GM19468 (cell line): ENCODE measurements around the gene LDB1.

ENCODE experiments used
- ATAC-seq: cut with Tn5 transposase; IDR thresholded peaks from one replicate; pipeline ENCODE4 v1.9.1; 2021; ENCODE audit warnings: mild to moderate bottlenecking, moderate library complexity, moderate number of reproducible peaks; ENCODE audit not compliant: unreplicated experiment; ENCODE audit errors: extremely low read depth

LDB1 gene

DNA sequence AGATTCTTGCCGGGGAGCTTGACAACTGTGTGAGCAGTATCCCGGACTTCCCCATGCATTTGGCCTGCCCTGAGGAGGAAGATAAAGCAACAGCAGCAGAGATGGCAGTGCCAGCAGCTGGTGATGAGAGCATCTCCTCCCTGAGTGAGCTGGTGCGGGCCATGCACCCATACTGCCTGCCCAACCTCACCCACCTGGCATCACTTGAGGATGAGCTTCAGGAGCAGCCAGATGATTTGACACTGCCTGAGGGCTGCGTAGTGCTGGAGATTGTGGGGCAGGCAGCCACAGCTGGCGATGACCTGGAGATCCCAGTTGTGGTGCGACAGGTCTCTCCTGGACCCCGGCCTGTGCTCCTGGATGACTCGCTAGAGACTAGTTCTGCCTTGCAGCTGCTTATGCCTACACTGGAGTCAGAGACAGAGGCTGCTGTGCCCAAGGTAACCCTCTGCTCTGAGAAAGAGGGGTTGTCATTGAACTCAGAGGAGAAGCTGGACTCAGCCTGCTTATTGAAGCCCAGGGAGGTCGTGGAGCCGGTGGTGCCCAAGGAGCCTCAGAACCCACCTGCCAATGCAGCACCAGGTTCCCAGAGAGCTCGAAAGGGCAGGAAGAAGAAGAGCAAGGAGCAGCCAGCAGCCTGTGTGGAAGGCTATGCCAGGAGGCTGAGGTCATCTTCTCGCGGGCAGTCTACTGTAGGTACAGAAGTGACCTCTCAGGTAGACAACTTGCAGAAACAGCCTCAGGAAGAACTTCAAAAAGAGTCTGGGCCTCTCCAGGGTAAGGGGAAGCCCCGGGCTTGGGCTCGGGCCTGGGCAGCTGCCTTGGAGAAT is 19.3 kb upstream of the LDB1 start:
- no peak for ATAC-seq

DNA sequence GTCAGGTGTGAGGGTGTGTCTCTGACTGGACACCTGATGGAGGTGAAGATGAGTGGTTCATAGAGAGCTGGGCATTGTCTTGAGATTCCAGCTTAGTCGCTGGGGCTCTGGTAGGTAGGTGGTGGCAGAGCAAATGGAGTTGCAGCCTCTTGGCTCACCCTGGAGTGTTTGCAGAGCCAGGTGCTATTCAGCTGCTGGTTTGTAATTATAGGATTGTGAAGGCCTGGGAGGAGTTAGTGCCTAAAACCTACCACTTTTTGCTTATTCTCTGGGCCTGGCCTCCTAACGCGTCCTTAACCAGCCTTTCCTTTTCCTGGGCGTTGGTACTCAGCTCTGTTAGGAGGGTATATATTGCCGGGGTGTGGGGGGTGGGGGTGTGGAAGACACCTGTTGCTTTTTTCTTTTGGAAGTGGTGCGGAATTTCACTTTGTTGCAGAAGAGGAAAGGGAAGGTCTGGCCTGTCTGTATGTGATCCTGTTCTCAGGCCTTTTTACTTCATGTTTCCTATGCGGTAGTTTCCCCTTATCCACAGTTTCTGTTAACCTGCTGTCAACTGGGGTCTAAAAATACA is 15.9 kb upstream of the LDB1 start:
- ATAC-seq, result no peak

DNA sequence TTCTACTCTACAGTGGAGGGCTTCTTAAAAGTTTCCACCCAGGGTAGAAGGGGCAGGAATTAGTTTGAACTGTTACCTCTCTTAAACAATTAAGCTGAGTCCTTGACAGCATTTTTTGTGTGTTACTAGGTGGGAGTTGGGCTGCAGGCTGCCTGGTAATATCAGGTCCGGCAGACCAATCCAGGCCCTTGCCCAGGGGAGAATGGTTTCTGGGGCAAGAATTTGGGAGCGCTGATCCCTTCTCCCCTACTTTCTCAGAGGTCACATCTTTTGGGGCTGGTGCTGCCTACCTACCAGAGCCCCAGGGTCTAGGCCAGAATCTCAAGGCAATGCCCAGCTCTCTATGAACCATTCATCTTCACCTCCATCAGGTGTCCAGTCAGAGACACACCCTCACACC is 14.2 kb upstream of the LDB1 start:
- no peak for ATAC-seq

DNA sequence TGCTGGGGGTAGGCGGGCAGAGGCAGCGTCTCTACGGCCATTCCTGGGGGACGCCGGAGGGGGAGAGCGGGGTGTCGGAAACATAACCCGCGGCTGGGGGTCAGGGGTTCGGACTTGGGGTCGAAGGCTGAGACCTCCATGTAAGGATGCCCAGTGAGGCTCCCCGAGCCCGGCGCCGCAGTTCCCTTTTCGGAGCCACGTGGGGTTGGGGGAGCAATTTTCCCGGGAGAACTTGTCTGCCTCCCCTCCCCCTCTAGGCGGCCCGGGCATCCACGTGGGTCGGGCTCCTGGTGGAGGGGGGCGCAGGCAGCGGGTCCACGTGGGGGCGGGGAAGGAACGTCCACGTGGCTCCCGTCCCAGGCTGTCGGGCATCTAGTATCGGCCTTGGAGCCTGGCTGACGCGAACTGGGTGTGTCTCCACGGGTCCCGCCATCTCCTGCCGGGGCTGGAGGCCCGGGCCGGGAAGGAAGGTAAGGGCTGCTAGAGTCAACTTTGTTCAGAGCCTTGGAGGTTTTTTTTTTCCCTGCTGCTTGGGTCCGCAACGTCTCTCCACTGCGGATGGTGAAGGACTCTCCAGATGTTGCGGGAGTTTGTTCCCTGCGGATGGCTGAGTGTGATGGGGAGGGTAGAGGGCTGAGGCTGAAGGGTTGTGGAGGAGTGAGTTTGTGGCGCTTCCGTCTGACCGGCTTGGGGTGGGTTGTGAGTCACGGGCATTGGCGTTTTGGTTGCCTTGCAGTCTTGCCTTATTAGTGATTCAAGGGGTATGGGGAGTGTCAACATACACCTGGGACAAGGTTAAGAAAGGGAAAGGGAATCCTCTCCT is 13.4 kb upstream of the LDB1 start:
- no peak for ATAC-seq

DNA sequence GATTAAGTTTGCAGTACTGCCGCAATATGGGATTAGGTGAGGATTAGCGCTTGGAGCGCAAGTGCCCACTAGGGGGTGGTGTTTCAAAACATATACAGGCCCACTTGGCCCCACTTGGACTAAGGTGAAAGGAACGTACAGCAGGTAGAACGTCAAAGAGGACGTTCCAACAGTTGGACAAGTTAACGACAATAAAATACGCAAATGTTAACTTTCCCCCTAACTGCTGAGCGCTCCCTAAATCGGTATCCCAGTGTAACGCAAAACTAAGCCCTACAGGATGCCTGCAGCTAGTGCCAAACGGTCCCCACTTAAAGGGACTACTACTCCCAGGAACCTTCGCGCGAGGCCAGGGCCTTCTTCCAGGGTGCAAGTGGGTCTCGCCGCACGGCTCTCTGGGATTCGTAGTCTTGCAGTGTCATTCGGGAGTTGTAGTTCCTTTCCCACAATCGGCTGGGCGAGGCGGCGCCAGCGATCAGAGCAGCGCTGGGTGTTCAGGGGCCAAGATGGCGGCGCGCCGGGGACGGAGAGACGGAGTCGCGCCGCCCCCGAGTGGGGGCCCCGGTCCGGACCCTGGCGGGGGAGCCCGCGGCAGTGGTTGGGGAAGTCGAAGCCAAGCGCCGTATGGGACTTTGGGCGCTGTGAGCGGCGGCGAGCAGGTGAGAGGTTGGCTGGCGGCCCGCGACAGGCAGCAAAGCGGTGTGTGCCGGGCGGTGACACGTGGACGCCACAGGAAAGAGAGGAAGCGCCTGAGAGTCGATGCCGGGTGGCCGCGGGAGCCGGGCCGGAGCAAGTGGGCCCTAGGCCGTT is 12.6 kb upstream of the LDB1 start, which contains the start of gene PPRC1:
Gene PPRC1 (plus strand): TSS at position 478 of the 810 bp plus-strand sequence. CDS start 29 bp downstream, at position 507.
- peak; percentile 93 for ATAC-seq

DNA sequence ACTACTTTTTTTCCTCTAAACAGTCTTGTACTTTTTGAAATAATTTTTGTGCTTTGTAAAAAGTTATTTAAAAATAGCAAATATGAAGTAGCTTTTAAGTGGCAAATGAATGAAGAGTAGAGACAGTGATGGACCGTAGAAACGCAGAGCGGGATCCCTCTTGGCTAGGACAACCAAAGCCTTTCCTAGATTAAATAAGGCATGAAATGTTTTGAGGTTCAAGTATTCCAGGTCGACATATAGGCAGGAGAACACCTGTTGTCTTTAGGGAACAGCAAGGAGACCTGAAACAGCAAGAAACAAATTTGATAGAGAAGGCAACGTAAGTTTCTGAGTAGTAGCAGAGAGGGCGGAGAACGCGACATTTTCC is 12.0 kb upstream of the LDB1 start:
- ATAC-seq, result no peak

DNA sequence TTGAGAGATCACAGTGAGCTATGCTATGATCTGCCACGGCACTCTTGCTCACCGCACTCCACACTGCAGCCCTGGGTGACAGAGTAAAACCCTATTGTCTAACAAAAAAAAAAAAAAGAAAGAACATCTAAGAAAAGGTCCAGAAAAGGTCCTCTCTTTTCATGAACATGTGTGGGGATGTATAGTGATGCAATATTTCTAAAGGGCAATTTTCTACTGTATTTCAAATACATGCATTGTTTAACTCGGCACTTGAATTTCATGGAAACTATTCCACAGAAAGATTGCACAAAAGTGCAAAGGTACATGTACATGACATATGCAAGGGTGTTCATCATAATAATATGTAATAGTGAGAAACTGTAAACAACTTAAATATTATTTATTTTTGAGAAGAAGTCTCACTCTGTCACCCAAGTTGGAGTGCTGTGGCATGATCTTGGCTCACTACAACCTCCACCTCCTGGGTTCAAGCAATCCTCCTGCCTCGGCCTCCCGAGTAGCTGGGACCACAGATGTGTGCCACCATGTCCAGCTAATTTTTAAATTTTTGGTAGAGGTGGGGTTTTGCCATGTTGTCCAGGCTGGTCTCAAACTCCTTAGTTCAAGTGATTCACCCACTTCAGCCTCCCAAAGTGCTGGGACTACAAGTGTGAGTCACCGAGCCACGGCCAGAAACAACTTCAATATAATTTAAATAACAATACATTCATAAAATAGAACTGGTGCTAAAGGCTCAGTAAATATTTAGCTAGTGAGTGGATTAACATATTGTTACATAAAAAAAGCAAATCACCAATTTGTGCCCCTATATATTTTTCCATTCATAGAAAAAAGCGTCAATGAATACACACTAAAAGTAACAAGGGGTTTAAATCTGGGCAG is 11.4 kb upstream of the LDB1 start:
- ATAC-seq, result no peak

DNA sequence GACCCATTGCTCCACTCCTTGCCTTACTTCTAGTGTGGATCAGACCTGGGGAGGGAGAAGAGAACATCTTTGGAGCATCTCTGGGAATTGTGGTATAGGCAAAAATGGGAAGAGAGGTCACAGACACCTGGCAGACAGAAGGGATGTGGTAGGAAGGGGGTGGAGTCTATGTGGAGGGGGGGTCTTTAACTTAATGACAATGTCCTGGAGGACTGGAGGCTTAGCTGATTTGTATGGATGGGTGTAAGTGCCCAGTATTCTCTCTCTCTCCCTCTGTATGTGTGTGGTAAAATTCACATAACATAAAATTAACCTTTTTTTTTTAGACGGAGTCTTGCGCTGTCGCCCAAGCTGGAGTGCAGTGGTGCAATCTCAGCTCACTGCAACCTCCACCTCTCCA is 3.1 kb upstream of the LDB1 start:
- ATAC-seq, result no peak

DNA sequence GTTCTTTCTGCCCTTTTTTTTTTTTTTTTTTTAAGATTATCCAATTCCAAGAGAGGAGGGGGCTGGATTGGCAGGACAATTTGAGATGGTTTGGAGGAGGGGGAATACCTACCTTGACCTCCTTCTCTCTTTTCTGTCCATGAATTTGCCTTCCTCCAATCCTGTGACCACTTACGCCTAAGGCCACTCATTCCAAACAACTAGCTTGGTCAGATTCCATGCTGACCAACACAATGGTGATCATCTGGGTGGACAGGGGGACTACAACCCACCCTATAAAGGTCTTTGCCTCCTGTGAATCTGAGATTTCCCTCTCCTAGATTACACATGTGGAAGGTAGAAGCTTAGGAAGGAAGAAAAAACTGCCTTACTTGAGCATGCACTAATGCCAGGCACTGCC is 2.3 kb upstream of the LDB1 start:
- ATAC-seq, result no peak

DNA sequence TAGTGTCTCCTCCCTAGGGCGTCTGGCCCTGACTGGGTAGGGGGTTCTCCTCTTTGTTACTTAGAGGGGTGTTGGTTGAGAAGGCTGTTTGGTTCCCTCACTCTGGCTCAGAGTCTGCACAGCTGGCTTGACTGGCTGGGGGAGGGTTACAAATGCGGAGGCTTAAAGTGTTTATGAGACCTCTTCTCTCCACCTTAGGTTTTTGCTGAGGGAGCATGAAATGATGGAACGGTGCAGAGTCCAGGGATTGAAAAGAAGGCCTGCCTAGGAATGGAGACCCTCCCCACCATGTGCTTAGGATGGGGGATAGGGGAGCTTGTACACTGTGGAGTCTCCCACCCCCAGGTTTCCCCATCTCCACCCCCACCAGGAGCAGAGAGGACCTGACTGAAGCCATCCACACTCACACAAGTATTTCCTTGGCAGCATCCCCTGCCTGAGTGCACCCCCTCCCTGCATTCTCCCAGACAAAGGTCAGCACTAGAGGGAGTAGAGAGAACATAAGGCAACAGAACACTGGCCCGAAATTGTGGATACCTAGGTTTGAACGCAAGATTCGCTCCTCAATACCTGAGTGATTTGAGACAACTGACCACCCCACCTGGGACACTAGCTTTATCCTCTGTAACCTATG is 1.7 kb upstream of the LDB1 start:
- ATAC-seq, result no peak

DNA sequence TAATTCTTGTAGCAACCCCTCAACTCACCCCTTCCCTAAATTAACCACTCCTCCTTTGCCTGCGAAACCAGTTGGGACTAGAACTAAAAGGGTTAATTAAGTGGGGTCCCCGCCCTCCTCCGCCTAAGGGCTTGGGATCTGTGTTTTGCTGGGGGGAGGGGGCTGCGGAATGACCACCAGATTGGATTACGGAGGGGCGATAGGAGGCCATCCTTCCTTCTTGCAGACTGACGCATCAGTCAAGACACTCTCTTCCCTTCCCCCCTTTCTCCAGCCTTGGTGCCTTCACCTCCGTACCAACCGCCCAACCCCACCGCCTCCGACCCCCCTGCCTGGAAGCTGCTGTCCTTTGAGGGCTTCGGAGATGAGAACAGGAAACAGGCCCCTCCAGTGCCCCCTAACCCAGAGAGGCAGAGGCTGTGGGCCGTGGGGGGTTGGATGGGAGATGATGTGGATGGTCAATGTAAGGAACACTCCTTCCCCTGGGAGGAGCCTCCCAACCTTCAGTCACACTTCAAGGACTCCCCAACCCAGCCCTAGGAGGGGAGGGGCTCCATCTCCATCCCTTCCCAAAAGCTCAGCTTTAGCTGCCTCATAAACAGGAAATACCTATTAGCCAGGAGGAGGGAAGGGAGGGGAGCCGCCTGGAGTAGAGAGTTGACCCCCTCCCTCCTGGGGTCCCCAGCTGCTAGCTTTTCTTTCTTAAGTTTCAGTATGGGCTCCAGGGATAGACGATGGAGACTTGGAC is 997 bp upstream of the LDB1 start:
- no peak for ATAC-seq

DNA sequence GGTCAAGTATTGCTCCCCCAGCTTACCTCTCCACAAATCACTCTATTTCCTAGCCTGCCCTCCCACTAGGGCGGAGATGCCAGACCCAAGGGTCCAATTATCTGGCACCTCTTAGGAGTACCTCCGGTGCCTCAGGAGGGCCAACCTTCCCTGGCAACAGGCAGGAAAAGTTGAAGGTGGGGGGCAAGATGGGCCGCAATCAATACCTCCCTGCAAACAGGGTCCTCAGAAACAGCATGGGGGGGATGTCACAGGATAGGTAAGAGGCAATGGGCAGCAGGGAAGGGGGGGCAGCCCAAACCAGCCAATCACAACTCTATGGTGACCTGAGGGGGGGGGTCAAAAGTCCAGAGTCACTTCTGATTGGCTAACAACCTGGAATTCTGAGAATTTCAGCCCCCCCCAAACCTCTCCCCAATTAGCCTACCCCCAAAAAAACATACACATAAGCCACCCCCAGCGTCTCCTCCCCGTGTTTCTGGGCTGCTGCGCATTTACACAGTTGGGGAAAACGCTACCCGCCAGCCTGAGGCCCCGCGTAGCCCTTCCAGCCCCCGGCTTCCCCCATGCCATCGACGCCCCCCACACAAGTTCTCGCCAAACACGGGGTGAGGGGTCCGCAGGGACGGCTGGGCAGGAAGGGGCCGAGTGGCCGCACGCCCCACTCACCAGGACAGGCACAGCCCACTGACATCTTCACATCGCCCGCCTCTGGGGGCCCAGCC is 589 bp downstream of the LDB1 start:
- no peak for ATAC-seq

DNA sequence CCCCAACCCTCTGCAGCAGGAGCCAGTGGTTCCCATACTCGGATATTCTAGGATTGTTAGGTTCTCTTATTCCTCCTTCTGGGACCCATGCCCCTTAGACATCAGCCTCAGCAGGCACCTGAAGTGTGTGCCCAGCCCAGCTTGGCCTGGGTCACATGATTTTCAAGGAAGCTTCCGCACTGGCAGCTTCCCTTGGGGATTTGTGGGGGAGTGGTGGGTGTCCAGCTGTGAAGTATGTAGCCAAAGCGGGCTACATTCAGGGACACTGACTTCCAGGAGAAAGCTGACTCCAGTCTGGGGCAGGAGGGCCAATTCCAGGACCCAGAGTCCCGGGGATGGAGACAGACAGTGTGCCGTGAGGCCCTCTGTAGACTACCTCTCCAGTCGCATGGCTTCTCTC is 1.3 kb downstream of the LDB1 start:
- no peak for ATAC-seq

DNA sequence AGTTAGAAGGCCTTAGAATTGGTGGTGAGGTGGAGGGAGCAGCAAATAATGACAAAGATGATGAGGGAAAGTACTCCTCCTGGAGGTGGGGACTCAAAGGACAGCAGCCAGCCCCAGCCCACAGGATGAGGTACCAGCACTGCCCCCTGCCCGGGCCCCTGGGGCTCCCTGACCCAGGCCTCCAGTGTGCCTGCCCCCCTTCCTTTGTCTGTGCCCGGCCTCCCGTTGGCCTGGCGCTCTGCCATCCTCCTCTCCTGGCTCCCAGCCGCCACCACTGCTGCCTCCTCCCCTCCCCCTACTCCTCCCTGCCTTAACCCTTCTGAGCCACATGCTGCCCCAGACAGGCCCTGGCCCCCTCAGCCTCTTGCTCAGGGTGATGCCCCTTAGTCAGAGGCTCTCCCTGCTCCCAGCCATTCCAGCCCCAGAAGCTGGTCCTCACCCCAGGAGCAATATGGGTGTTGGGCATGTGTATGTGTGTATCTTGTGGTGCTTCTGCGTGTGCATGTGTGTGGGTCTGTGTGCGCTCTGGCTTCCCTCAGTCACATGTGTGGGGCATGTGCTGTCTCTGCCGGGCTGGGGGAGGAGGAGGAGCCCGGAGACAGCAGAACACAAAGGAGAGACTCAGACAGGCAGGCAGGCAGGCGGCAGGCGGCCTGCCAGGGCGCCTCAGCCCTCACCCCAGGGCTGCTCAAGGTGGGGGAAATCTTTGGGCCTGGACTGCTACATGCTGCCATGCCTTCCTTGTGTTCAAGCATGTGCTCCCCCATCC is 2.6 kb downstream of the LDB1 start:
- no peak for ATAC-seq

DNA sequence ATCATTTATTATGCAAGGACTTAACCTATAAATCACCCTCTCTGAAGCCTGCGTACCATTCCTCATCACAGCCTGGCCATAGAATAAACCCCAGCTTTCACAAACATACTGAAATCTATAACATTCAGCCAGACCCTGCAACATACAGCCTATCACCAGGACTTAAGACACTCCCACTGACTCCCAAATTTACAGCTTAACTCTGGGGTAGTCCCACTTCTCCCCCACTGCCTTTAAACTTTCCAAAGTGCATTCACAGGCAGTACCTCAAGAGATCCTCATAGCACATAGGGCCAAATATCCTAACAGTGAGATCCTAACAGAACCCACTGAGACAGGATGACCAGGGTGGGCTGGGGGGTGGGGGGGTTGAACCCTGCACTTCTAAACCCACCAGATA is 3.5 kb downstream of the LDB1 start:
- ATAC-seq, result no peak

DNA sequence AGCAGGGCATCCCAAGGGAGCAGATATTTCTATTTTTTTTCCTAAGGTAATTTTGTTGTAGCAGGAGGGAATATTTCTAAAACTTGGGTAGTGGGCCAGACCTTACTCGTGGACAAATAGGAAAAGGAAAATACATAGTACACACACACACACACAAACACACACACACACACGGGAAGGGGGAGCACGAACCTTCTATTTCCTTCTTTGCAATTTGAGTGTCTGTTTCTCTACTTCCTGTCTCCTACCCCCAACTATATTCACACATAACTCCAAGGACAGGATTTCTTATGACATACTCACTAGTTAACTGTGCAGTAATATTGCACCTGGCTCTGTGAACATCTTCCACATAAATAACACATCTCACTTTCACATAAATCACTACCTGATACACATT is 4.4 kb downstream of the LDB1 start:
- ATAC-seq, result no peak
